HG02840 (cell line): ENCODE measurements around the gene PTAFR.

ENCODE experiments used
- ATAC-seq: cut with Tn5 transposase; IDR thresholded peaks from one replicate; pipeline ENCODE4 v1.9.1; 2021; ENCODE audit warnings: mild to moderate bottlenecking, moderate library complexity, moderate number of reproducible peaks; ENCODE audit not compliant: unreplicated experiment, low FRiP score

PTAFR gene, protein sequence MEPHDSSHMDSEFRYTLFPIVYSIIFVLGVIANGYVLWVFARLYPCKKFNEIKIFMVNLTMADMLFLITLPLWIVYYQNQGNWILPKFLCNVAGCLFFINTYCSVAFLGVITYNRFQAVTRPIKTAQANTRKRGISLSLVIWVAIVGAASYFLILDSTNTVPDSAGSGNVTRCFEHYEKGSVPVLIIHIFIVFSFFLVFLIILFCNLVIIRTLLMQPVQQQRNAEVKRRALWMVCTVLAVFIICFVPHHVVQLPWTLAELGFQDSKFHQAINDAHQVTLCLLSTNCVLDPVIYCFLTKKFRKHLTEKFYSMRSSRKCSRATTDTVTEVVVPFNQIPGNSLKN

DNA sequence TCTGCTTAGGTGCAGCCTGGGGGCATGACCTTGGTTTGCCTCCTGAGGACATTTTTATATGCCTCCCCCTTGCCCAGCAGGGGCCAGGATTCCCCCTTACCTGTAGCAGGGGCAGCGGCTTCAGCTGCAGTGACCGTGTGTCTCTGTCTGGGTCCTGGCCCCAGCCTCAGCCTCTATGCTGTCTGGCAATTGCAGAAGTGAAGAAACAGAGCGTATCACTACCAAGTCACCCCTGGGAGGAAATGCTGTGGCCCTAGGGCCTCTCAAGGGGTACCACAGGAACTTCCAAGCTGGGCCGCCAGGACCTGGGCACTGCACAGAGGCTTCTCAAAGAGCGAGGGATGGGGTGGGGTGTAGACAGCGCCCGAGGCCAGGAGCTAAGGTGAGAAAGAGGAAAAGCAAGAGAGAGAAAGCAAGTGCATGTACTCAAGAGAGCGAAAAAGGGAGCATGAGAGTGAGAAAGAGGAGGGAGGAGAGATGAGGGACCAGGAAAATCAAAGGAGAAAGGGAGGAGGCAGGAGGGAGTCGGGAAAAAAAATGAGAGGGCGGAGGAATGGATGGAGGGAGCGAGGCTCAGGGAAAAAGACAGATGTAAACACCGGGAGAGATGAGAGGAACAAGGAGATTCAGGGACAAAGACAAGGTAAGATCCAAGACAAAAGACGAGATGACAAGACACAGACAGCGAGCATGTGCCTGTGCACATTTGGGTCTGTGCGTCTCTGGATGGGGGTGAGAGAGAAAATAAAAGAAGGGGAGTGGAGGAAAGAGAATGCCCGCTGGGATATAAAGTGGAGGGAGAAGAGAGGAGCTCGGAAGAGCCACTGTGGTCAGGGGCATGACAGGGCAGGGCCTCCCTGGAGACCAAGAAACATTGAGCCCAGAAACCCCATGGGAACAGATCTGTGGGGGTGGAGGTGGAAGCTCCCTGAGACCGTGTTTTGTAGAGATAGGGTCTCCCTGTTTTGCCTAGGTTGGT, at the start of gene PTAFR:
PTAFR (minus strand) TSS at position 199 of the 979 bp plus-strand sequence. CDS start 25,669 bp downstream, outside the sequence.
- no peak for ATAC-seq

DNA sequence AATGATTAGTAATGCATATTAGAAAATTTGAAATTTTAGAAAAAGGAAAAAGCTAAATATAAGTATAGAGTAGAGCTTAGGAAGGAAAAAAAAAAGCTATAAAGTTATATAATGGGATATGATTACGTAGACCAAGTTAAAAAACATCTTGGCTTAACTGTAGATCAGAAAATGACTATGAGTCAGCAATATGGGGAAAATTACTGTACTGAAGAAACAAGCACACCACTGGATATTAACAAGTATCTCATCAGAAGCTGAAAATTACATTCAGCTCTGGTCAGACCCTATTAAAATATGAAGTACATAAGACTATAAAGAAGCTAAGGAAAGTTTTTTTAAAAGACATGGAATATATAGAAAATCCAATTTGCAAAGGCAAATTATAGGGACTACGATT, 36.8 kb upstream of the PTAFR start:
- no peak for ATAC-seq

DNA sequence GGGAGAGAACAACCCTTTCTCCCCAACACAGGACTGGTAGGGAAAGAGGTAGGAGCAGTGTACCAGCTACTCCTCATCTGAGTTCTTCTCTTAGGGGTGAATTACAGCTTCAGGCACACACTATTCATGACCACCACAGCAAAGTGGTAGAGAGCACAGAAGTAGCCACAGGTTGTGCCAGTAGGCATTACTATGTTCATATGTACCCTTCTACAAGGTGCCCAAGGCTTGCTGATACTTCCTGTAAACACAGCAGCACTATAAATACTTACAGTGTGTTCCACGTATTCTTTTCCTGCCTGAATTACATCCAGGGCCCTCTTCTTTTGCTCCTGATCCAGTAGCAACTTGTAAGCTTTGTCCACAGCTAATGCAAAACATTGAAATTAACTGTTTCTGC, 33.2 kb upstream of the PTAFR start:
- ATAC-seq: no peak

DNA sequence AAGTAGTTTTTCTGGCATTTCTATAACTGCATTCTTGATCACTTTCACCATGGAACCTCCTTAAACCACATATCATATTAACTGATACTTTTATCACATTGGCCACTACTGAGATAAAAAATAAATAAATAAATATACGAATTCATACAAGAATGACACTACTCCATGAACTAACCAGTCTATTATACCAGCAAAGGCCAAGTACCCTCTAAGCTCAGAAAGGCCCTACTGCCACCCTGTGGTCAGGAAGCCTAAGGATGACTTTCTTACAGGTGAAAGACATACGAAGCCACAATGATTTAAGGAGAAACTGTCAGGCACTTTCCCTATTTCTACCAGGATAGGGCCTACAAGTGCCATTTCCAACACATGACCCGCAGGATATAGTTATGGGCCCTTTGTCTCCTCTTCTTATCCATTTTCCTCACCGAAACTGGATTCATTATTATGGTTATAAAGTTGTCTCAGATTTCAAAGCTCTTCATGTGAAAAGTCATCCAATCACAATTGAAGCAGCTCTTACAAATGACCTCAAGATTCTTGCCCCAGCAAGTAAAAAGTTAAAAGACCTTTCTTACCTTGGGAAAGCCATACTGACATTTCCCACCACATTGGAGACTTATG, 32.4 kb upstream of the PTAFR start:
- ATAC-seq: no peak

DNA sequence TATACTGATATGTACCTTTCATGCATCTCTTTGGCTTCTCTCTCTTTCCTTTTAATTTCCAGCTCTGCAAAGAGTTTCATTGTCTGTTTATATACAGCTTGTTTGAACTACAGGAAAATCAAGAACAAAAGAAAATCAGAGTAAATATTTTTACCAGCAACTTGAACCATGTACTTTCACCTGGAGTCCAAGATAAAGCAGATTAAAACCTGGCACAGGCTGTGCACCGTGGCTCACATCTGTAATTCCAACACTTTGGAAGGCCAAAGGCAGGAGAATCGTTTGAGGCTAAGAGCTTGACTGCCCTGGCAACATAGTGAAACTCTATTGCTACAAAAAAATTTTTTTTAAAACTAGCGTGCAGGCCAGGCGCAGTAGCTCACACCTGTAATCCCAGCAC, 28.8 kb upstream of the PTAFR start:
- no peak for ATAC-seq

DNA sequence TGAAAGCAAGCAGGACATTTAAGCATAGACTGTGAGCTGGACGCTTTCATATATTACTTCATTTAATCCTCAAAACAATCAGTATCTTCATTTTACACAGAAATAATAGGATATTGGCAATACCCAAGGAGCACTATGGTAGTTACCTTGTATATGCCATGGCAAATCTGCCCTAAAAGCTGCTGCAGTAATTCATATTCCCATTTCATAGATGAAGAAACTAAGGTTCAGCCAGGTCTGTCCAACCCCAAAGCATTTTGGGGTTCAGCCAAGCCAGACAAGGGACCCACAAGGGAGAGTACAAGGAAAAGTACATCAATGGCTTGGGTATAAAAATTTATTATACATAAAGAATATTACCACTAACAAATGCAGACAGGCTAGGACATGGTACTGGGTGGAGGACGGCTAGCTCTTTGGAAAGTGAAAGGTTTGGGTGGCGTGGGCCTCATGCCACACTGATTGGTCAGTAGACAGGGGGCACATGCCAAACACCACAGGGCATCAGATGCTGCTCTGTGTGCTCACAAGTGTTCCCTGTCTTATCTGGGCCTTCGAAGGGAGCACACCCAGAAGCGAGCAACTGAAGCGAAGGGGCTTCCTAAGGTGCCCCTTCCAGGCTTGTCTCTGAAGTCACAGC, 23.9 kb upstream of the PTAFR start:
- no peak for ATAC-seq

DNA sequence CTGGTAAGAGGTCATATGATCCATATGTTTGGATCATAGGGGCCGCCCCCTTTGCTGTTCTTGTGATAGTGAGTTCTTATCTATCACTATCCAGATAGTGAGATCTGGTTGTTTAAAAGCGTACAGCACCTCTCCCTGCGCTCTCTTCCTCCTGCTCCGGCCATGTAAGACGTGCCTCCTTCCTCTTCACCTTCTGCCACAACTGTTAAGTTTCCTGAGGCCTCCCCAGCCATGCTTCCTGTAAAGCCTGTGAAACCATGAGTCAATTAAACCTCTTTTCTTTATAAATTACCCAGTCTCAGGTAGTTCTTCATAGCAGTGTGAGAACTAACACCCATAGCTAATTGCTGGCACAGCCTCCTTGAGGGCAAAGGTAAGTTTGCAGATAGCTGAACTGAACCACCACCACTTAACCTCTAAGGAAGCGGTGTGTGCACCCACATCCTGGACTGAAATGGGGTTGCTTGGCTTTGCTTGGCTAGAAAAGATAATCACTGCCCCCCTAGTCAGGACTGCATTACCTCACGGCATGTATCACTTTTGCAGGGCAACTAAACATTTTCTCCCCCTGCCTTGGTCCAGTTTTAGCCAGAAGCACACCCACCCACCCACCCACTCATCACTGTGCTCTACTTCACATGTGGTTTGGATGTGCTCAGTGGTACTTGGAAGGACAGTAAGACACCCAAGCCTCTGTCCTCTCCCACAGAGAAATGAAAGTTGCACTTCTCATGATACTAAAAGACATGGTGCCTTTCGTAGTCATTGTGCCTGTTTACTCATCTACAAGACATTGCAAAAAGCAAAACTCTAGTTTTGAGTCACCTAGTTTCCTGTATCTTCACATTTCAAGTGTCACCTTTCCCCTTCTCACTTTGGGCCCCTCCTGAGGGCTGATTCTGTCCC, 23.1 kb upstream of the PTAFR start:
- peak; percentile 81 for ATAC-seq

DNA sequence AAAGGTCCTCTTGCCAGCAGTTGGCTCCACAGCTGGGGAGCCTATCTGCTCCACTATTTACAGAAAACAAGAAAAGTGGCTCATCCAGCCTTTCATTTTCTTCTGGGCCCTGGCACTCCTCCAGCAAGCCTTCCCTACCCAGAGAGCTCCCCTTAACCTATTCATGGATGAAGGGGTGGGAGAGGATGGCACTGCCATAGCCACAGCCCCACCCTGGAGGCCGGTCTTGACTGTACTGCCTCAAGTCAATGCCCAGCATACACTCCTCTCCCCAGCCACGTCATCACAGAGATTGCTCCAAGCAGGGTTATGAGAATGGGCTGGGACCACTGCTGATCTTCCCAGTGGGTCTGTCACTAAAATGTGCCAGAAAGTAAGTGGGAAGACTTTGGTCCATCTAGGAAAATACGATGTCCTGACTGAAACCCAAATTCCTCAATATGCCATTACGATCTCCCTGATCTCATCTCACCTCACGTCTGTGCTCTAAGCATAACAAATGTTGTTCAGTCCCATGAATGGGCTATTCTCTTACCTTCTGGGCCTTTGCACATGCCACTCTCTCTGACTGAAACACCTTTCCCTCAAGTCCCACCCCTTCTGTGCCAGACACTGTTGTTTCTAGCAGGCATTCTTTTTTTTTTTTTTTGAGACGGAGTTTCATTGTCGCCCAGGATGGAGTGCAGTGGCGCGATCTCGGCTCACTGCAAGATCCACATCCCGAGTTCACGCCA, 21.4 kb upstream of the PTAFR start:
- no peak for ATAC-seq

DNA sequence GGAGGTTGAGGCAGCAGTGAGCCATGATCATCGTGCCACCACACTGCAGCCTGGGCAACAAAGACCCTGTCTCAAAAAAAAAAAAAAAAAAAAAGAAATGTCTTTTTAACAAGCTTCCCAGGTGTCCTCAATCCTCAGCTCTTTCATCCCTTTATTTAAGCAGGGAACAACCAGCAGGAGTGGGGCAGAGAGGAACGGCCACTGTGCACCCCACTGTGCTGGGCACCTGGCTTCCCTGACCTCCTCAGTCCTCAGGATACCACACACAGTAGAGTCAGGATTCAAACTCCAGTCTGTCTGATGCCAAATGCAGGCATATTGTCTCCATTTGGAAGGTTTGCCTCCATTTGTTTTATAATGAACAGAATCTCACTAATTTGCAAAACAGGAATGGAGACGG, 19.8 kb upstream of the PTAFR start:
- ATAC-seq: no peak

DNA sequence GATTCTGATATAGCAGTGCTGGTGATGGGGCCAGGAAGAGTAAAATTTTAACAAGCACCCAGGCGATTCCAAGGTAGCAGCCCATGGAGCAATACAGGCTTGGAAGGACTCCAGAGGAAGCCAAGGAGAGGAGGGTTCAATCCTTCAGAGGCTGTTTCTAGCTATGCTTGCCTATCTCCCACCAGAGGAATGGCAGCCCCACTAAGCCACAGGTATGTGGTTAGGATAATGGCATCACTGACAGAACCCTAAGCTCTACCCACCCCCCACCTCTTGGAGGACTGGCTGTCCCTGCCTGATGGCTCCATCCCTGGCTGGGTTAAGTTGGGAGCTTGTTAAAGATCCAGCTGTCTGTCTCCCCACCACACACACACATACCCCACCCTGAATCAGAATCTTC, 19.3 kb upstream of the PTAFR start:
- ATAC-seq: no peak

DNA sequence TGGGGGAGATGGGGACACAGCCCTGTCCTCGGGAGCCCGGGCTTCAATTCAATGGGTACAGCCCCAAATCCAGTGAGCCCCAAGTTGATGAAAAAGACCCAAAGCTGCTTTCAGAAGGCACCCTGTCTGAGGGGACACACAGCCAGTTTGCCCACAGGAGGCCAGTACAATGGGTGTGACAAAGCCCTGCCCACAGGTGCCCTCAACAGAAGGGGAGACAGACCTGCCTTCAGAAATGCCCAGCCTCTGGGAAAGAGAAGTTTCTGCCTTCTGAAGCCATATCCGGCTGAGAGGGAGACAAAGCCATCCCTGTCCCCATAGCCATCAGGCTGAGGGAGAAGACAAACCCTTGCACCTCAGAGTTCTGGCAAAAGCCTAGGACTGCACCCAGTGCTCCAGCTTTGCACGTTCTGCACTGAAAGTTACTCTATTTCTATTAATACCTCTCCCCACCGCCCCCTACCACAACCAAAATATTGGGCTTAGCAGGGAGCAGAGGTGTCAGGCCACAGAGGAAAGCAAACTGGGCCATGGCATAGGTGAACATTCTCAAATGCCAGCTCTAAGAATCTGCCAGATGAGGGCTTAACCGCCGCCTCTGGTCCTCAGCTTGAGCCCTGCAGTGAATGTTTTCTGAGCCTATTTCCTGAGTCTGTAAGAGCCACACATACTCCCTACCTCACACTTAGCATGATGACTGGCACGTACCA, 18.0 kb upstream of the PTAFR start:
- ATAC-seq: no peak

DNA sequence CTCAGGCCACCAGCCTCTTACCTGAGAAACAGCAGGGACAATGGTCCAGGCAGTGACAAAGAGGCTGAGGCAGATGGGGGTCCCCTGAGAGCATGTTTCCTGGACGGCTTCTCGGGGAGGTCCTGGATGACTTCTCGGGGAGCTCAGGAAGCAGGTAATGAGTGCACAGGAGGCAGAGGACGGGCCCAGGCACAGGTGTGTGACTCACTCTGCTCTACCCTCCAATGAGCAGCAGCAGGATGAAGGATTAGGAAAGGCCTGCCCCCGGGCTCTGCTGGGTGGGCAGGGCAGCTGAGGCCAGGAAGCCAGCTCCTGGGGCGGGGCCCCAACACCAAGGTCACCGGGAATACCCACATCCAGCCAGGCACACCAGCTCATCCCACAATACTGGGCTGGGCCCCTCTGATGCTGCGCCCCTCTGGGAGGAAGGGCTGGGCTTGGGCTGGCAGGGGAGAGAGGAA, 17.2 kb upstream of the PTAFR start:
- ATAC-seq: no peak

DNA sequence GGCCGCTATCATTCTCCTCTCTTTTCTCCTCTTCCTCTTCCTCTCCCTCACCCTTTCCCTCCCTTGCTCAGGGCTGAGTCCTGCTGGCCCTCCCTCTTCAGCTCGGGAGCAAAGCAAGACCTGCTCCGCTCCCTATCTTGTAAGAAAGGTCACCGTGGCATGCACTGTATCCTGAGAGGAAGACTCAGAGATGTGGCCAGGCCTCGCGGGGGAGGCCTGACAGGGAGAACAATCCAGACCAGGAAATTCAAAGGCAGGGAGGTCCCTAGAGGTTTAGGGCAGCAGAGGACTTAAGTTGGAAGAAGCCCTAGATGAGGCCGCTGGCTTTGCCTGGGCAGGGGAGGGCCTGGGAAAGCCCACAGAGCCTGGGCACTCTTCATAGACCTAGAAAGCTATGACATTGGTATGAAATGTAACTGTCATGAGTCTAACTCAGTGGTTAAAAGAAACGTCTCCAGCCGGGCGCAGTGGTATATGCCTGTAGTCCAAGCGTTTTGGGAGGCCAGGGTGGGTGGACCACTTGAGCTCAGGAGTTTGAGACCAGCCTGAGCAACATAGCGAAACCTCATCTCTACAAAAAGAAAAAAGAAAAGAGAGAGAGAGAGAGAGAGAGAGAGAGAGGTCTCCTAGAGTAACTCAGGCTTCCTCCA, 14.6 kb upstream of the PTAFR start:
- ATAC-seq: no peak

DNA sequence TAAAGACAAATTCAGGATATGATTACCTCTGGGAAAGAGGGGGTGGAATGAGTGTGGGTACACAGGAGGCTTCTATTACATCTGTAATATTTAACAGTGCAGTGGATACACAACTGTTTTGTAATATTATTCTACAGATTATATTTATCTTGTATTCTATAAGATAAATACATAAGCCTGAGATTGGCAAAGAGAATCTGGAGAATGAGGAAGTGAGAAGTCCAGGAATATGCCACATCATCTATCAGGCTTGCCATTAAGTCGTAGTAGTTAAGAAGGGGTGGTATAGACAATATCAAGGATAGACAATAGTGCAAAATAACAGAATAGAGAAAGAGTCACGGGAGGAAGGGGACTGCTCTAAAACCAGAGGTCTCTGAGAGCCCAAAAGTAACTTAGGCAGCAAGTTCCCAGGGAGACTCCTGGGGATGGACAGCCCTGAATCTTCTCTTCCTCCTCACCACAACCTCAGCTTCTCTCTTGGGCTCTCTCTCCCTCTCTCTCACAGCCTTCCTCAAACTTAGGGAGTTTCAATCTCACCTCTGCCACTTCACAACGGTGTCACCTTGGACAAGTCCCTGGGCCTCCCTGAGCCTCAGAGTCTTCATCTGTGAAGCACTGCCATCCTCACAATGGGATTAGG, 14.0 kb upstream of the PTAFR start:
- ATAC-seq: no peak

DNA sequence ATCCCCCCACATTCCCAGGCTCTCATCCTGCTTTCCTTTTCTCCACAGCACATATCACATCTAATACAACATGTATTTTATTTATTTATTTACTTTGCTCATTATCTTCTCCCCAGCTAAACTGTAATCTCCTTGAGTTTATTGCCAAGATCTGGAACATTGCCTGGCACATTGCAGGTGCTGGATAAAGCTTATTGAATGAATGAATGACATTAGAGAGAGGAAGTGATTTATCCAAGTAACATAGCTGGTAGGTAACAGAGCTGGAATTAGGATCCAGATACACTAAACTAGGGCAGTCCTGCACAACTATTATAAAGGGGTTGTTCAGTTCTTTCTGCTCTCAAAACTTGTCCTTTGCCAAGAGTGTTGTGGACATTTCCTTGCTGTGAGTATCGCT, 8.6 kb upstream of the PTAFR start:
- no peak for ATAC-seq

DNA sequence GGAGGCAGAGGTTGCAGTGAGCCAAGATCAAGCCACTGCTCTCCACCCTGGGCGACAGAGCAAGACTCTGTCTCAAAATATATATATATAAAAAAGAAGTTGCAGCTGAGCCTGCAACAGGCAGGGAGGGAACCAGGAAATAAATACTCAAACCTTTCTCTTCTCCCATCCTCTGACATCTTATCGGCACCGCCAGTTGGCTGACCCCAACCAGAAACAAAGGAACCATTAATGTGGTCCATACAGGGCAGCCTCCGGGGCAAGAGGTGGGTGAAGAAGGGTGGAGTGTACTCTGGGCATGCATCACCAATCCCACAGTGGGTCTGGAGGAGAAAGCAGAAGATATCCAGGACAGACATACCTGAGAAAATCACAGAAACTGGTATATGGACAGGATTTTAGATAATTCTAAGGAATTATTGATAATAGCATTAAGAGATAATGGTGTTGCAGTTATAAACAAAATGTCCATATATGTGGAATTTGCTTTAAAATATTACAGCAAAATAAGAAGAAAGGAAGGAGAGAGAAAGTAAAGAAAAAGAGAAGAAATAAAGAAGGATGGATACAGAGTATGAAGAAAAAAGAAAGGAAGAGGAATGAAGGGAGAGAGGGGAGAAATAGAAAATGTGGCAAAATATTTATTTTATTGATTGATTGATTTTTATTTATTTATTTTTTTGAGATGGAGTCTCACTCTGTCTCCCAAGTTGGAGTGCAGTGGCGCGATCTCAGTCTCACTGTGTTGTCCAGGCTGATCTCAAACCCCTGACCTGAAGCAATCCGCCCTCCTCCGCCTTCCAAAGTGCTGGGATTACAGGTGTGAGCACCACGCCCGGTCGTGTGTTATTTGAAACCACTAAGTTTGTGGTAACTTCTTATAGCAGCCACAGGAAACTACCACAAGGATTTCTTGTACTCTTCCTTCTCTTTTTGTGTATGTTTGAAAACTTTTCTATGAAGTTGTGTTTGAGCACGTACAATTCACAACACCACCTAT, 4.1 kb upstream of the PTAFR start:
- no peak for ATAC-seq
